GM21529 (cell line): Measurements from ENCODE around the gene APMAP.
A peak's percentile ranks its signal among the peaks of the same experiment; 100 is the strongest.
"Not testable (repeated sequence)": the region's sequence is repeated elsewhere in the genome, so short reads cannot be mapped to it uniquely, and the experiment has no call there.

Source experiments
- ATAC-seq: cut with Tn5 transposase; IDR thresholded peaks from one replicate; pipeline ENCODE4 v1.9.1; 2021; ENCODE audit not compliant: unreplicated experiment

Gene APMAP

DNA sequence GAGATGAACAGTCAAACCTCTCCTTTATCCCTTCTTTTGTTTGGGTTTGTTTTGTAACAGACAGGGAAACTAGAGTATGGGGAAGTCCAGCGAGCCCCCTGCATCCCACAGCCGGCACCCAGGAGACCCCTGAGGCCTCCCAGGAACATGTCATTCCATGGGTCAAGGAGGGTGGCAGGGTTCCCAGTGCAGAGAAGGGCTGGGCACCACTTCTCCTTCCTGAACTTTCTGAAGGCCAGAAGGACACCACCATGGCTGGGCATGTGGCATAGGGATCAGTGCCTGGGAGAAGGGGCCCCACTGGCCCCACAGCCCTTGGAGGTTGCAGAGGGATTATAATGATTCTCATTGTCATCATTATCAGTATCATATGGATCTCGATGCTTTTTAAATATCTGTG is 57.4 kb downstream of the APMAP start:
- ATAC-seq: no peak

DNA sequence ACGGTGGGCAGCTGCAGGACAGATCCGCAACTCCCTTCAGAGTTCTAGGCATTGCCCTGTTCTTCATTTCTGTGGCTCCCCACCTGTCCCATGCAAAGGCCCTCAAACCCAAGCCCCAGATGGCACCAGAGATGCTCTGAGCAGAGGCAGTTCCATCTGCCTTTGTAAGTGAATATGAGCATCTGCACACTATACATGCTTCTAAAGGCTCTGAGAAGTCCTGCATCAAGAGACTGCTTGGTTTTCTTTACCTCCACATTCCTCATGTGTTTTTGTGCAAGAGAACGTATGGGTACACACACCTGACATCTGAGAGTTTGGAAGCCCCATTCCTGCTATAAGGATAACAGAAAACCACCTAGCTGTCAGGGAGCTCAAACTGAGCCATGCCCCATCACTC is 57.8 kb downstream of the APMAP start:
- ATAC-seq: no peak

DNA sequence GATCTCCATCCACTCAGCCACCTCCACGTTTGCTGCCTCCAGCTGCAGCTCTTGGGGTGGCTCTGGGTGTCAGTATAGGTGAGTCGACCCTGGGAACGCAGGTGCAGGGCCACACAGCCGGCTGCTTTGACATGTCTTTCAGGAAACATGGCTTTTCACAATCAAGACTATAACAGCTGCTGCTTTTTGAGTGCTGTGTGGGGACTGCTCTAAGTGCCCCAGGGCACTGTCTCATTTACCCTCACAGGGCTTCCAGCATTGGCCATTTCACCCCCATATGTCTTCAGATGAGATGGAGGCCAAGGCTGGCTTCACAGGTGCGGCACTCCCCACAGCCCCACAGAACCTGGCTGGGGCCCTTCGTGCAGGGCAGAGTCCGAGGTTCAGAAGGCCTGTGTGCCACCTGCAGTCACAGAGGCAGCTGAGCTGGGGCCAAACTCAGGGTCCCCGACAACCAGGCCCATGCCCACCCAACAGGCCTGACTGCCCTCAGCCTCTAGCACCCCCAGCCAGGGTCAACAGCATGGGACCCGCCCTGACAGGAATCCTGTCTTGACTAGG is 58.4 kb downstream of the APMAP start:
- no peak for ATAC-seq

DNA sequence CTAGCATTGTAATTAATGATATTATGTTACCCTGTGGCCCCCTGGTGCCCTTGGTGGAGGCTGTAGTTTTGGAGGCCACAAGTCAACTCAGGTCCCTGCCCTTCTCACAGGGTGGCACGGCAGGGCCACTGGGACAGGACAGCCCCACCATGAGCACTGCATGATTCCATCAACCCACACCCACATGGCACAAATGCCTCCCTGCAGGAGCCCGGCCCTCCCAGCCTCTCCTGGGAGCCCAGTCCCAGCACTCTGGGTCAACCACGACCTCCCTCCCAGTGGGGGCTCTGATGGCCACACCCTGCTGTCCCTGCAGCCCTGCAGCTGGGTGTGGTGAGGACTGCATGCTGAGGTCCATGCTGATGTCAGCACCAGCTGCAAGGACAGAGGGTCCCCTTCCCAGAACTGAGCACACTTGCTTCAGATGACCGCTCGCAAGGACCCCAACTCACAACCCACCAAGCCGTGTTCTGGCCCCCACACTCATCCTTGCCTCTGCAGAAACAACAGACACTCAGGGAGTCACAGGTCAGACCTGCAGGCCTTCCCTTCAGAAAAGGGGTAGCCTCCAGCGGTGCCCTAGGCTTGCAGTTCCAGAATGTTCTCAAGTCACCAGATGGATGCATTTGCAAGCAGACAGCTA is 59.2 kb downstream of the APMAP start:
- no peak for ATAC-seq

DNA sequence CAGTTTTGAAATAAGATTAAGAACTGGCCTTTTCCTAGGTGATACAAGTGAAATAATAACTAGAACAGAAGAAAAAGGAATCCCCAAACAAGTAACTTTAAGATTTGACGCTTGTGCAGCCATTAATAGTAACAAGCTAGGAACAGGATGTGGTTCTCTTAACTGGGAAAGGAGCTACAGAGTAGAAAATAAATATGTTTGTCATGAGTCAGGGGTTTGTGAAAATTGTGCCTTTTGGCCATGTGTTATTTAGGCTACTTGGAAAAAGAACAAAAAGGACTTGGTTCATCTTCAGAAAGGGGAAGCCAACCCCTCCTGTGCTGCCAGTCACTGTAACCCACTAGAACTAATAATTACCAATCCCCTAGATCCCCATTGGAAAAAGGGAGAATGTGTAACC is 60.7 kb downstream of the APMAP start:
- ATAC-seq: not testable (repeated sequence)

DNA sequence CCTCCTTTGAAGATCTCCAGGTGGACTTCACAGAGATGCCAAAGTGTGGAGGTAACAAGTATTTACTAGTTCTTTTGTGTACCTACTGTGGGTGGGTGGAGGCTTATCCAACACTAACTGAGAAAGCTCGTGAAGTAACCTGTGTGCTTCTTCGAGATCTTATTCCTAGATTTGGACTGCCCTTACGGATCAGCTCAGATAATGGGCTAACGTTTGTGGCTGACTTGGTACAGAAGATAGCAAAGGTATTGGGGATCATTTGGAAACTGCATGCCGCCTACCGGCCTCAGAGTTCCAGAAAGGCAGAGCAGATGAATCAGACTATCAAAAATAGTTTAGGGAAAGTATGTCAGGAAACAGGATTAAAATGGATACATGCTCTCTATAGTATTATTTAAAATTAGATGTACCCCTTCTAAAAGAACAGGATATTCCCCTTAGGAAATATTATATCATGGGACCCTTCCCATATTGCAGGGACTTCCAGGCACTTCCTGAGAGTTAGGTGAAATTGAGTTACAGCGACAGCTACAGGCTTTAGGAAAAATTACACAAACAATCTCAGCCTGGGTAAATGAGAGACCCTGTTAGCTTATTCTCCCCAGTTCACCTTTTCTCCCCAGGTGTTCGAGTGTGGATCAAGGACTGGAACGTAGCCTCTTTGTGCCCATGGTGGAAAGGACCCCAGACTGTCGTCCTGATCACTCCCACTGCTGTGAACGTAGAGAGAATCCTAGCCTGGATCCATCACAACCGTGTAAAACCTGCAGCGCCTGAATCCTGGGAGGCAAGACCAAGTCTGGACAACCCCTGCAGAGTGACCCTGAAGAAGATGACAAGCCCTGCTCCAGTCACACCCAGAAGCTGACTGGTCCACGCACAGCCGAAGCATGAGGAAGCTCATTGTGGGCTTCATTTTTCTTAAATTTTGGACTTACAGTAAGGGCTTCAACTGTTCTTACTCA is 61.5 kb downstream of the APMAP start:
- not testable (repeated sequence) for ATAC-seq

DNA sequence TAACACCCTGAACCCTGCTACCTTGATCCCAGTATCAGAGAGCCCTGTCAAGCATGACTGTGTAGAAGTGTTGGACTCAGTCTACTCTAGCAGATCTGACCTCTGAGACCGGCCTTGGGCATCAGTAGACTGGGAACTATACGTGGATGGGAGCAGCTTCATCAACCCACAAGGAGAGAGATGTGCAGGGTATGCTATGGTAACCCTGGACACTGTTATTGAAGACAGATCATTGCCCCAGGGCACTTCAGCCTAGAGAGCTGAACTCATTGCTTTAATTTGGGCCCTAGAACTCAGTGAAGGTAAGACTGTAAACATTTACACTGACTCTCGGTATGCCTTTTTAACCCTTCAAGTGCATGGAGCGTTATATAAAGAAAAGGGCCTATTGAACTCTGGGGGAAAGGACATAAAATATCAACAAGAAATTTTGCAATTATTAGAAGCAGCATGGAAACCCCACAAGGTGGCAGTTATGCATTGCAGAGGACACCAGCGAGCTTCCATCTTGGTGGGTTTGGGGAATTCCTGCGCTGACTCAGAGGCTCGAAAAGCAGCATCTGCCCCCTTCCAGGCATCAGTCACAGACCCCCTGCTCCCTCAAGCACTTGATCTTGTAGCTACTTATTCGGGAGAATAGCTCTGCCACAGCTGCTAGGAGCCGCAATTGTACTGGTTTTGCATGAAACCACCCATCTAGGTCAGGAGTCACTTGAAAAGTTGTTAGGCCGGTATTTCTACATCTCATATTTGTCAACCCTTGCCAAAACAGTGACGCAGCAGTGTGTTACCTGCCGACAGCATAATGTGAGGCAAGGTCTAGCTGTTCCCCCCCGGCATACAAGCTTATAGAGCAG is 62.5 kb downstream of the APMAP start:
- not testable (repeated sequence) for ATAC-seq

DNA sequence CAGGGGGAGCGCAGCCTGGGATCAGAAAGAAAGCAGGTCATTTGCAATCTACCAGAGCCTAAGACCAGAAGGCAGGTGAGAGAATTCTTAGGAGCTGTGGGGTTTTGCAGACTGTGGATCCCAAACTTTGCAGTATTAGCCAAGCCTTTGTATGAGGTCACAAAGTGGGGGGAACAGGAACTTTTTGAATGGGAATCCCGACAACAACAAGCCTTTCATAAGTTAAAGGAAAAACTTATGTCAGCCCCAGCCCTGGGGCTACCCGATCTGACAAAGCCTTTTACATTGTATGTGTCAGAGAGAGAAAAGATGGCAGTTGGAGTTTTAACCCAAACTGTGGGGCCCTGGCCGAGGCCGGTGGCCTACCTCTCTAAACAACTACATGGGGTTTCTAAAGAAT is 63.3 kb downstream of the APMAP start:
- not testable (repeated sequence) for ATAC-seq

DNA sequence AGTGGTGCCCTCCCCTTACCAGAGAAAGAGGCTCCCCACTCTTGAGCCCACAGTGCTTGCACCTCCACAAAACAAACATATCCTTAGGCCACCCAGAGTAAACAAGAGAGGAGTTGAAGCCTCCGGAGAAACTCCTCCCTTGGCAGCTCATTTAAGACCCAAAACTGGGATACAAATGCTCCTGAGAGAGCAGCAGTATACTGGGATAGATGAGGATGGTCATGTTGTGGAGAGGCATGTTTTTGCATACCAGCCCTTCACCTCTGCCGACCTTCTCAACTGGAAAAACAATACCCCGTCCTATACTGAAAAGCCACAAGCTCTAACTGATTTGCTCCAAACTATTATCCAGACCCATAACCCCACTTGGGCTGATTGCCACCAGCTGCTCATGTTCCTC is 71.8 kb downstream of the APMAP start:
- ATAC-seq: not testable (repeated sequence)

DNA sequence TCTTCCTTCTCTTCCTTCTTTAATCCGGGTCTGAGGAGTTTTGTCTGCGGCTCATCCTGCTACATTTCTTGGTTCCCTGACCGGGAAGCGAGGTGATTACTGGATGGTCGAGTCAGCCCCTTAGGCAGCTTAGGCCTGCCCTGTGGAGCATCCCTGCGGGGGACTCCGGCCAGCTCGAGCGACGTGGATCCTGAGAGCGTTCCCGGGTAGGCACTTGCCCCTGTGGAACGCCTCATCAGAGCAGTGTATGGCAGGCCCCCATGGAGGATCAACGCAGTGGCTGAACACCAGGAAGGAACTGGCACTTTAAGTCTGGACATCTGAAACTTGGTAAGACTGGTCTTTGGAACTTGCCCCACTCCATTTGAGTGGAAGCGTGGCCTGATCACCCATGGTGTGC is 72.9 kb downstream of the APMAP start:
- ATAC-seq: not testable (repeated sequence)

DNA sequence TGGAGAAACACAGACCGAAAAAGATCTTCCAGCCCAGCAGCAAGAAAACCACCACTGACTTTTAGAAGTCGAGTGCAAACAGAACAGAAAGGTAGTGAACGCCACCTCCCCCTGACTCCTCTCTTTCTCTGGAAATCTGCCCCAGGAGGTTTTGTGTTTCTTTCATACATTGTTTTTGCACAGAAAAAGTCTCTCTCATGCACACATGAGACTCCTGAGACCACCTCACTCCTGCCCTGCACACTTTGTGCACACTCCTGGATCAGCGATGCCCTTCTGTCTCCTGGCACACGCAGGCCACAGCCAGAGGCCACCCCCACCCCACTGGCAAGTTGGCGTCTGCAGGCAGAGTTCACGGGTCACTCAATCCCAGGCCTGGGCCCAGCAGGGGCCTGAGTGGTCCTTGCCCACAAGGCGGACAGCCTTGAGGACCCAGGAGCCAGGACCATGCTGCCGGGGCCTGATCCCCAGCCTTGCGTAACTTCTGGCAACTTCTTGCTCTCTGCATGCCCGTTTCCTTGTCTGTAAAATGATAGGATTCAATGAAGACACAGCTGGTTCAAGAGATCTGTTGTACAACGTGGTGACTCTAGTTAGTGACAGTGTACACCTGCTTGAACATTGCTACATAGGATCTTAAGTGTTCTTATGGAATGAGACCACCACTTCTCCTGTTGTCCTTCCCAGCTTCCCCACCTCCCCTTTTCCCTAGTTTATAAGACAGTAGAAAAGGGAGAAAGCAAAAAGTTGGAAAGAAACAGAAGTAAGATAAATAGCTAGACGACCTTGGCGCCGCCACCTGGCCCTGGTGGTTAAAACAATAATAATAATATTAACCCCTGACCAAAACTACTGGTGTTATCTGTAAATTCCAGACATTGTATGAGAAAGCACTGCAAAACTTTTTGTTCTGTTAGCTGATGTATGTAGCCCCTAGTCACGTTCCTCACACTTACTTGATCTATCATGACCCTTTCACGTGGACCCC is 73.7 kb downstream of the APMAP start:
- ATAC-seq: no peak

DNA sequence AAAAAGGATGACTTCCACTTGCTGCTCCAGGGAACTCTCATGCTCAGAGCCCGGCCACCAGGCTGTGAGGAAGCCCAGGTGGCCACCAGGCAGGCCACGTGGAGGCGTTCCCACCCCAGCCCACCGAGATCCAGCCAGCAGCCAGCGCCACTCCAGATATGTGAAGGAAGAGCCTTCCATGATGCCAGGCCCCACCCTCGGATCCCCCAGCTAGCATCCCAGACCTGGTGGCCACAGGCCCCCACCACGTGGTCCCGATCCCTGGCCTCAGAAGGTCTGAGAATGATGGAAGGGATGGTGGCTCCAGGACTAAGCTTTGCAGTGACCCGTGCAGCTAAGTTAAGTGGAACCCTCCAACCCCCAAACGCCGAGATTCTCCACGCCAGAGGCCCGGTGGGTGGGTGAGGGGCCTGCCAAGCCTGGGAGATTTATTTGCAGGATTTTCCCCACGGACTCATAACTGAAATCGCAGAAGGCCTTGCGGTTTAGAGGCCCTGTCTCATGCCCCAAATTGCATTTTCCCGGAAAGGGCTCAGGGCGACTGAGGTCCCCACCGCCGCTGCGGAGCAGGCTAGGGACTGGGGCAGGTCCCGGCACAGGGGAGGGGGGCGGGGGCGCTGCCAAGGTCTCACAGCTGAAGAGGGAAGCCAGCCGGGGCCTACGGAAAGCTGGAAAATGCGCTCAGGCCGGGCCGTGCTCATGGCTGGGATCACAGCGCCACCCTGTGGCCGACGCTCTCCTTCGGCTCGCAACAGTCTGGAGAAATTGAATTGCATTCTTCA is 74.6 kb downstream of the APMAP start:
- ATAC-seq: peak; percentile 77

DNA sequence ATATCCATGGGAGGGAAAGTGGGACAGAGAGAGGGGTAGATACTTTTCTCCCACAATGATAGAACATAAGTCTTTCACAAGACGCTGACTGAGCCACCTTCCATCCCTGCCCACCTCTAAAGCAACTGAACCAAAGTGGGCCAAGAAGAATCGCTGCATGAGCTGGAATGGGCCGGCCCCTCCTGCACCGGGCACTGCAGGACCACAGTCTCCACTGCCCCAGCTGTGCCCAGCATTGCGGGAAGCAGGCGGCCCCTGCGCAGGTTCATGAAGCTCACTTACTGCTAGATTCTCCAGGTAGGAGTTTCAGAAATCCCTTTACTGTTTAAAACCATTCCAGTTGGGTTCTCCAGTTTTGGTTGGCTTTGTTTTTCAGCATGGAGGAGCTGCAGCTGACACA is 75.5 kb downstream of the APMAP start:
- ATAC-seq: no peak

DNA sequence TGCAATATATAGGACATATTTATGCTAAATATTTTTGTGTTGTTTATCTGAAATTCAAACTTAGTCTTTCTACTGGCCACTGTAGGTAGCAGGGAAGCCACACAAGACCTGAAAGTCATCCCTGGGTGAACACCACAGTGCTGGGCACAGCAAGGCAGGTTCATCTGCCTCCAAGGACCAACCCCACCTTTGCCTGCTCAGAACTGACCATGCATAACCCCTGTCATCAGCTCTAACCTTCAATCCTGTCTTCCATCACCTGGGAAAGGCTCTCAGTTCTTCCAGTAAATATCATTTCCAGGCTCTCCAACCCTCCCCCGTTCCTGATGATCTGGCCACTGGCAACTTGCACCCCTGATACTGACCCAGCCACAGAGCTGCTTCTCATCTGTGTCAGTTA is 76.1 kb downstream of the APMAP start:
- no peak for ATAC-seq

DNA sequence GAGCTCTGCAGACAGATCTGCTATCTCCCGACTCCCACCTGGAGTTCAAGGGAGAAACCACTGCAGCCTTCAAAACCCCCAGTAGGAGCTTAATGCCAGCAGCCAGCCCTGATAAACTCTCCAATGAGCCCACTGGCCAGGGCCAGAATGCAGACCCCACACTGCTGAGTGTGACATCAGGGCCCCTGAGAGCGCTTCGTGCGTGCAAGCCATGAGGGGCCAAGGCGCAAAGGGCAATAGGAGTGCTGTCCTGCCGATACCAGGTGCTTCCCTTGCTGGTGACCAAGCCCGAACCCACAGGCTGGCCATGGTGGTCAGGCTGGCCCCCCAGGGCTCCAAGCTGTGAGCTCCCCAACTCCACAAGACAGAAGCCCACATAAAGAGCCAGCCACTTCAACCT is 76.7 kb downstream of the APMAP start:
- ATAC-seq: no peak

DNA sequence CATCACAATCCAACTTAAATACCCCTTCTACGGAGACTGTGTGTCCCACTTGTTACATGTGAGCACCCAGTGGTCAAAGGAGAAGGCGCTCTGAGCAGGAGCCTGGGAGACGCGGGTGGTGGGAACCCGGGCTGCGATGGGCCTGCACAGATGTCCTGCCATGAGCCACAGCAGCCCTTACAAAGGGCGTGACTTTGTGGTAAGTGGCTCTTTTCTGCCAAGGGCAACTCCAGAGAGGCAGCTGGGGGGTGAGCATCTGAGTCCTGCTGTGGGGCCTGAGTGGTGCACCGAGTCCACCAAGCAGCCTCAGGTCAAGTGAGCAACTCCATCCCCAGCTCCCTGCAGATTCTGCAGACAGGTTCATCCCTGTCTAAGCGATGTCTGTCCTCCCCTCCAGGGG is 77.1 kb downstream of the APMAP start:
- ATAC-seq: no peak

DNA sequence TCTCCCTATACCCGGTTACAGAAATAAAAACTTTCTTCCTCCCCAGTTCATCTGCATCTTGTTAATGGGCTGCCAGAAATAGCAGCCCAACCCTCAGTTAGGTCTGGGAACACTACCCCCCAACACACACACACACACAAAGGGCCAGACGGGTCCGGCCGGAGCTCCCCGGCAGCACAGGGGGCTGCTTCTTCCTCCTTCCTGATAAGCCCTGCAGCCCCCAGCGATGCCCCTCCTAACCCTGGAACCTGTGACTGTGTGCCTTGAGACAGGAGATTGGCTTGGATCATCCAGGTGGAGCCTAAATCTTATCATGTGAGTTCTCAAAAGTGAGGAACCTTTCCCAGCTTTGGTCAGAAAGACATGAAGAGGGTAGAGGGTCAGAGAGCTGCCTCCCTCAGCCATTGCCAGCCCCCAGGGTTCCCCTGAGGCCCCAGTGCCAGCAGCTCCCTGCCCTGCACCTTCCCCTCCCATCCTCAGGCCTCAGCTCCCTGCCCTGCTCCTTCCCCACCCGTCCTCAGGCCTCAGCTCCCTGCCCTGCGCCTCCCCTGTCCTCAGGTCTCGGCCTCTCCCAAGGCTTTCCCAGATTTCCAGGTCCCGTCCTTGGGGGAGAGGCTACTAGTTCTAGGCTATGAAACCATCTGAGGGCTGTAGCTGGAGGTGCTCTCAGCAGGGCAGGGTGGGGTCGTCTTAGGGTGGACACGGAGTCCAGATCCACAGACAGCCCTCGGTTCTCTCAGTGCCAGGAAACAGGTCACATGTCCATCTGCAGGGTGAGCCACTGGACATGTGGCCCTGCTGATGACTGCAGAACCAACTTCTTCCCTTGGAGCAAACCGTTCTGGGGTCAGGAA is 77.9 kb downstream of the APMAP start:
- ATAC-seq: no peak

DNA sequence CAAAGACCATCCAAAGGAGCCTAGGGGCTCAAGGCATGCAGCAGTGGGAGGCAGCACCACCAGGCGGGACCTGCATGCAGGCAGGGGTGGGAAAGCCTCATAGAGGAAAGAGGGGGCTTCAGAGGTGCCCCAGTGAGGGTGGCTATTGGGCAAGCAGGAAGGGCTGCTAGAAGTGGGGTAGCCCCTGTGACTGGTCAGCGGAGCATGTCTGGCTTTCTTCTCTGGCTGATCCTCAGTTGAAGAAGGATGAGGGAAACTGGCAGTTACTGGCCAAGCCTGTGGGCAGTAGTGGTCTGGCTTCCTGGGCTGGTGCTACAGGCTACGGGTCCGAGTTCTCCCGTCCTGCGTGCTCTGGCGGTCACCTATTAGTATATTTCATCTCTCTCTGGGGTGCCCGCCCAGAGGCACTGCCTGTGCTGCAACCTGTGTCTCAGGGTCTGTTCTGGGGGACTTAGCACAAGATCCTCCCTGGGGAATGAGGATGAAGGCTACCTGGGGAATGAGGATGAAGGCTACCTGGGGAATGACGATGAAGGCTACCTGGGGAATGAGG is 79.4 kb downstream of the APMAP start:
- ATAC-seq: no peak
